Stimulated activated CD4-positive, alpha-beta T cell treated with anti-CD3 and anti-CD28 coated beads, Interleukin-2, amount 100 ng/mL, for 48 hours (primary cell): ENCODE data around the gene LTBP4.
"Not testable (repeated sequence)": the region's sequence is repeated elsewhere in the genome, so short reads cannot be mapped to it uniquely, and the experiment has no call there.

Source experiments
- DNase-seq, 2 donors: peaks; one replicate each; pipeline ENCODE4 v3.0.0-alpha.2; 2020

The LTBP4 gene, protein sequence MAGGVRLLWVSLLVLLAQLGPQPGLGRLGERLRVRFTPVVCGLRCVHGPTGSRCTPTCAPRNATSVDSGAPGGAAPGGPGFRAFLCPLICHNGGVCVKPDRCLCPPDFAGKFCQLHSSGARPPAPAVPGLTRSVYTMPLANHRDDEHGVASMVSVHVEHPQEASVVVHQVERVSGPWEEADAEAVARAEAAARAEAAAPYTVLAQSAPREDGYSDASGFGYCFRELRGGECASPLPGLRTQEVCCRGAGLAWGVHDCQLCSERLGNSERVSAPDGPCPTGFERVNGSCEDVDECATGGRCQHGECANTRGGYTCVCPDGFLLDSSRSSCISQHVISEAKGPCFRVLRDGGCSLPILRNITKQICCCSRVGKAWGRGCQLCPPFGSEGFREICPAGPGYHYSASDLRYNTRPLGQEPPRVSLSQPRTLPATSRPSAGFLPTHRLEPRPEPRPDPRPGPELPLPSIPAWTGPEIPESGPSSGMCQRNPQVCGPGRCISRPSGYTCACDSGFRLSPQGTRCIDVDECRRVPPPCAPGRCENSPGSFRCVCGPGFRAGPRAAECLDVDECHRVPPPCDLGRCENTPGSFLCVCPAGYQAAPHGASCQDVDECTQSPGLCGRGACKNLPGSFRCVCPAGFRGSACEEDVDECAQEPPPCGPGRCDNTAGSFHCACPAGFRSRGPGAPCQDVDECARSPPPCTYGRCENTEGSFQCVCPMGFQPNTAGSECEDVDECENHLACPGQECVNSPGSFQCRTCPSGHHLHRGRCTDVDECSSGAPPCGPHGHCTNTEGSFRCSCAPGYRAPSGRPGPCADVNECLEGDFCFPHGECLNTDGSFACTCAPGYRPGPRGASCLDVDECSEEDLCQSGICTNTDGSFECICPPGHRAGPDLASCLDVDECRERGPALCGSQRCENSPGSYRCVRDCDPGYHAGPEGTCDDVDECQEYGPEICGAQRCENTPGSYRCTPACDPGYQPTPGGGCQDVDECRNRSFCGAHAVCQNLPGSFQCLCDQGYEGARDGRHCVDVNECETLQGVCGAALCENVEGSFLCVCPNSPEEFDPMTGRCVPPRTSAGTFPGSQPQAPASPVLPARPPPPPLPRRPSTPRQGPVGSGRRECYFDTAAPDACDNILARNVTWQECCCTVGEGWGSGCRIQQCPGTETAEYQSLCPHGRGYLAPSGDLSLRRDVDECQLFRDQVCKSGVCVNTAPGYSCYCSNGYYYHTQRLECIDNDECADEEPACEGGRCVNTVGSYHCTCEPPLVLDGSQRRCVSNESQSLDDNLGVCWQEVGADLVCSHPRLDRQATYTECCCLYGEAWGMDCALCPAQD (N-terminal part only)

DNA sequence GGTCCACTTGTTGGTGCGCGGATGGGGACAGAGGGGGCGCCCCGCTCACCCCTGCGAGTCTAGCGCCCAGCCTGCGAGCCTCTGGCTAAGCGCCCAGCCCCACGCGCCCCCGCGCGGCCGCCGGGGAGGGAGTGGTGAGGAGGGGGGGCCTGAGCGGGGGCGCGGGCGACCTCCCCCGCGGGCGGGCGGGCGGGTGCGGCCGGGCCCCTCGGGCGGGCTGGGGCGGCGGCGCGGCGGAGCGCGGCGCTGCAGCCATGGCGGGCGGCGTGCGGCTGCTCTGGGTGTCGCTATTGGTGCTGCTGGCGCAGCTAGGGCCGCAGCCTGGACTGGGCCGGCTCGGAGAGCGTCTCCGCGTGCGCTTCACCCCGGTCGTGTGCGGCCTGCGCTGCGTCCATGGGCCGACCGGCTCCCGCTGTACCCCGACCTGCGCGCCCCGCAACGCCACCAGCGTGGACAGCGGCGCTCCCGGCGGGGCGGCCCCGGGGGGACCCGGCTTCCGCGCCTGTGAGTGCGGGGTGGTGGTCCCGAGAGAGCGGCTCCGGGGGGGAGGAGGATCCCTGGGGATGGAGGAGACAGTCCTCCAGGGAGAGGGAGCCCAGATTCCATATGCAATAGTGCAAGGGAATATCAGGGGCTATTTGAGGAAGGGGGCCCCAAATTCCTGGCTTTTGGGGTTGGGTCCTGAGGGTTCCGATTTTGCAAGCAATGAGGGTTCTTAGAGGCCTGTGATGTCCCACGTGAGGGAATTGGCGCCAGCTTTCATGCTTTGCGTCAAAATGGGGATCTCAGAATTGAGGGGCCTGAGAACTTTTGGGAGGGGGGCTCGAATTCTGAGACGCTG lies at the start of gene LTBP4:
LTBP4 (plus strand) TSS at position 236 of the 841 bp plus-strand sequence; CDS start at position 255, 19 bp downstream.
- DNase-seq, result no peak

DNA sequence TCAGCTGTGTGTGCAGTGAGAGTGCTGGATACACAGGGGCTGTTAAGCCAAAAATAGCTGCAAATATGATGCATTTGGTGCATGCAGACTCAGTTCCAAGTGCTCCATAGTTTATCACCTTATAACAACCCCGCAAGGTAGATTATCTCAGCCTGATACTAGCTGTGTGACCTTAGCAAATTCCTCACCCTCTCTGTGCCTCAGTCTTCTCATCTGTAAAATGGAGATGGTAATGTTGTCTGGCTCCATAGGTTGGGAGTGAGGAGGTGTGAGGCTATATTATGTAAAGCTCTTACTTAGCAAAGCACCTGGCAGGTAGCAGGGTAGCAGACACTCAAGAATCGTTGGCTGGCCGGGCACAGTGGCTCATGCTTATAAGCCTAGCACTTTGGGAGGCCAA lies 48.3 kb upstream of the LTBP4 start:
- no peak for DNase-seq

DNA sequence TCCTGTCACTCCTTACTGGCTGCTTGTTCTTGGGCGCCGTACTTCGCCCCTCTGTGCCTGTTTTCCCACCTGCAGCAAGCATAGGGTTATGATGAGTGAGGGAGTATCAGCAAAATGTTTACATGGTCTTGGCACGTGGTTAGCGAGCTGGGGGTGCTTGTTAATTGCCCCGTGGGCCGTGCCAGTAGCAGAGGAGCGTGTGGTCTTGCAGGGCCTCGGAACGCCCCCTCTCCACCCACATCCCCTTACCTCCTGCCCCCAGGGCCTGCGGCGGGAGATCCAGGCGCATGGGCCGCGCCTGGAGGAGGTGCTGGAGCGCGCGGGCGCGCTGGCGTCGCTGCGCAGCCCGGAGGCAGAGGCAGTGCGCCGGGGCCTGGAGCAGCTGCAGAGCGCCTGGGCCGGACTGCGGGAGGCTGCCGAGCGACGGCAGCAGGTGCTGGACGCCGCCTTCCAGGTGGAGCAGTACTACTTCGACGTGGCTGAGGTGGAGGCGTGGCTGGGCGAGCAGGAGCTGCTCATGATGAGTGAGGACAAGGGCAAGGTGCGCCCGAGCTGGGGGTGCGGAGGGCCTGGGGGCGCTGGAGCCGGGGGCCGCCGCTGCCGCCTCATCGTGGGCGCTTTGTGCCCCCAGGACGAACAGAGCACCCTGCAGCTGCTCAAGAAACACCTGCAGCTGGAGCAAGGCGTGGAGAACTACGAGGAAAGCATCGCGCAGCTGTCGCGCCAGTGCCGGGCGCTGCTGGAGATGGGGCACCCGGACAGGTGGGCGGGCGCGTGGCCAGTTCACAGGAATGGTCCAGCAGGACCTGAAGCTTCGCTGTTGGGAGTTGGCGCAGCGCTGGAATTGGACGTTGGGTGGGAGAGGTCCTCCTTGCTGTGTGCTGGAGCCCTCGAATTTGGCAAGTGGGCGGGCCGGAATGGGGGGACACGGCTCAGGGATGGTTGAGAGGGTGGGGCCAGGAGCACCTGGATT lies 47.0 kb upstream of the LTBP4 start:
- DNase-seq, result no peak

DNA sequence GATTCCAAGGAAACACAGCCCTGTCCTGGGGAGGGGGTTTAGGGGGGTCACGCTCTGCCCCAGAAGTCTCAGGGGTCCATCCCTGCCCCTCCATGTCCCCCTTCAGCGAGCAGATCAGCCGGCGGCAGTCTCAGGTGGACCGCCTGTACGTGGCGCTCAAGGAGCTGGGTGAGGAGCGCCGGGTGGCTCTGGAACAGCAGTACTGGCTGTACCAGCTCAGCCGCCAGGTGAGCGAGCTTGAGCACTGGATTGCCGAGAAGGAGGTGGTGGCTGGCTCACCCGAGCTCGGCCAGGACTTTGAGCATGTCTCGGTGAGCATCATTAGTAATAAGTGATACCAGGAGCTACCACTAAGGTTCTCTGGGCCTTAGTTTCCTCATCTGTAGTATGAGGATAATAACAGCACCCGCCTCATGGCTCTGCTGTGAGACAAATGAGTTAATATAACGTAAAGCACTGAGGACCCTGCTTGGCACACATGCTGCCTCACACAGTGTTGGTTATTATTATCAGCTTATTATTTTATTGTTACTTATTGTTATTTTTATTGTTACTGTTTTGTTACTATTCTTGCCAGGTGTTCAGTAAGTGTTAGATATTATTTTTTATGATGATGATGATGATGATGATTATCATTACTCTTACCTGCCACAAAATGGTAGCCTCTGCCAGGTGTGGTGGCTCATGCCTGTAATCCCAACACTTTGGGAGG lies 45.0 kb upstream of the LTBP4 start:
- DNase-seq, result no peak

DNA sequence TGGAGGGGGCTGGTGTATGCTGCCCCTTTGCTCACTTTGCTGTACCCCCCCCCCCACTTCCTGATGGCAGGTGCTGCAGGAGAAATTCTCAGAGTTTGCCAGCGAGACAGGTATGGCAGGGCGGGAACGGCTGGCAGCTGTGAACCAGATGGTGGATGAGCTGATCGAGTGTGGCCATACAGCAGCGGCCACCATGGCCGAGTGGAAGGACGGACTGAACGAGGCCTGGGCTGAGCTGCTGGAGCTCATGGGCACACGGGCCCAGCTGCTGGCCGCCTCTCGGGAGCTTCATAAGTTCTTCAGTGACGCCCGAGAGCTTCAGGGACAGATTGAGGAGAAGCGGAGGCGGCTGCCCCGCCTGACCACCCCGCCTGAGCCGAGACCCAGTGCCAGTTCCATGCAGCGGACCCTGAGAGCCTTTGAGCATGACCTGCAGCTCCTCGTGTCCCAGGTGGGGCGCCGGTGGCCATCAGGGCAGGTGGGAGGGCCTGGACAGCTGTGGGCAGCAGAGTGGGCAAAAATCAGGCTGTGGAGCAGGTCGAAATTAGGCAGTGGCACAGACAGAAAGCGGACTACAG lies 44.1 kb upstream of the LTBP4 start:
- no peak for DNase-seq

DNA sequence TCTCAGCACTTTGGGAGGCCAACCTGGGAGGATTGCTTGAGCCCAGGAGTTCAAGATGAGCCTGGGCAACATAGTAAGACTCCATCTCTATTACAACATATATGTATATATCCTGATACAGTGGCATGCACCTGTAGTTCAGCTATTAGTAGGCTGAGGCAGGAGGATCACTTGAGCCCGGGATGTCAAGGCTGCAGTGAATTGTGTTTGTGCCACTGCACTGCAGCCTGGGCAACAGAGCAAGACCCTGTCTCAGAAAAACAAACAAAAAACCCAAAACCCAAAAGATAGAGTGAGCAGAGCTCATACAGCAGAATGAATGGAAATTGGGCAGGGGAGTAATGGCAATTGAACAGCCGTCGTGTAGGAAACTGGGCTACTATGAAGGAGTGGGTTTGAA lies 41.8 kb upstream of the LTBP4 start:
- no peak for DNase-seq

DNA sequence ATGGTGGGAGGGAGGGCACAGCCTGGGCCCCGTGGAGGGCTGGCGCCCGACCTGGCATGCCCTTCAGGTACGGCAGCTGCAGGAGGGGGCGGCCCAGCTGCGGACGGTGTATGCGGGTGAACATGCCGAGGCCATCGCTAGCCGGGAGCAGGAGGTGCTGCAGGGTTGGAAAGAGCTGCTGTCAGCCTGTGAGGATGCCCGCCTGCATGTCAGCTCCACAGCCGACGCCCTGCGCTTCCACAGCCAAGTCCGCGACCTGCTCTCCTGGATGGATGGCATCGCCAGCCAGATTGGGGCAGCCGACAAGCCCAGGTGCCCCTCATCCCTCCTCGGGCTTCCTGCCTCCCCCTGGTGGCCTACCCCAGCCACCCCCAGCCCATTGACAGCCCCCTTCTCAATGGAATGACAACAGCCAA lies 41.1 kb upstream of the LTBP4 start:
- DNase-seq, result no peak

DNA sequence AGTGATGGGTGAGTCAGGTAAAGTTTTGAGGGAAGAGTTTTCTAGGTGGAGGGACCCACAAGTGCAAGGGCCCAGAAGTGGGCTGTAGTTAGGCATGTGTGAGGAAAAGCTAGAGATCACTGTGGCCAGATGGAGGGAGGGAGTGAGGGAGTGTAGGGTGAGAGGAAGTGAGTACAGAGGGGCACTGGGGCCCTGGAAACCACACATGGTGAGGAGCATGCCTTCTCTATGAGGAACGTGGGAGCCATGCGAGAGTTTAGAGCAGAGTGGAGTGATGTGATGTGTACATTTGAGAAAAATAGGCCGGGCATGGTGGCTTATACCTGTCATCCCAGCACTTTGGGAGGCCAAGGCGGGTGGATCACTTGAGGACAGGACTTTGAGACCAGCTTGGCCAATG lies 39.2 kb upstream of the LTBP4 start:
- DNase-seq, result no peak

DNA sequence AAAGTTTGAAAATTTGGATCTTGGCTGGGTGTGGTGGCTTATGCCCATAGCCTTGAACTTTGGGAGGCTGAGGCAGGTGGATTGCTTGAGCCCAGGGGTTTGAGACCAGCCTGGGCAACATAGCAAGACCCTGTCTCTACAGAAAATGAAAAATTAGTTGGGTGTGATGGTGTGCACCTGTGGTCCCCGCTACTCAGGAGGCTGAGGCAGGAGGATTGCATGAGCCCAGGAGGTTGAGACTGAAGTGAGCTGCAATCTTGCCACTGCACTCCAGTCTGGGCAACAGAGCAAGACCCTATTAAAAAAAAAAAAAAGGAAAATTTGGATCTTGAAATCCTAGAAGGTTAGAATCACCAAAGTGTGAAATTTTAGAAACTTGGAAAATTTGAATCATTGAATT lies 36.6 kb upstream of the LTBP4 start:
- DNase-seq, result not testable (repeated sequence)

DNA sequence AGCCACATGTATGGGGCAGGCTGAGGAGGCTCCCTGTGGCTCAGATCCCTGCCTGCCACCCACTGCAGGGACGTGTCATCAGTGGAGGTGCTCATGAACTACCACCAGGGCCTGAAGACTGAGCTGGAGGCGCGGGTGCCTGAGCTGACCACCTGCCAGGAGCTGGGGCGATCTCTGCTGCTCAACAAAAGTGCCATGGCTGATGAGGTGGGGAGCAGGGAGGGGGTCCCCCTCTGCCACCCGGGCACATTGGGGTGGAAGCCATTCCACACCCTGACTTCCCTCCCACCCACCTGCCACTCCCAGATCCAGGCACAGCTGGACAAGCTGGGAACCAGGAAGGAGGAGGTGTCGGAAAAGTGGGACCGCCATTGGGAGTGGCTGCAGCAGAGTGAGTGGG lies 35.8 kb upstream of the LTBP4 start:
- no peak for DNase-seq

DNA sequence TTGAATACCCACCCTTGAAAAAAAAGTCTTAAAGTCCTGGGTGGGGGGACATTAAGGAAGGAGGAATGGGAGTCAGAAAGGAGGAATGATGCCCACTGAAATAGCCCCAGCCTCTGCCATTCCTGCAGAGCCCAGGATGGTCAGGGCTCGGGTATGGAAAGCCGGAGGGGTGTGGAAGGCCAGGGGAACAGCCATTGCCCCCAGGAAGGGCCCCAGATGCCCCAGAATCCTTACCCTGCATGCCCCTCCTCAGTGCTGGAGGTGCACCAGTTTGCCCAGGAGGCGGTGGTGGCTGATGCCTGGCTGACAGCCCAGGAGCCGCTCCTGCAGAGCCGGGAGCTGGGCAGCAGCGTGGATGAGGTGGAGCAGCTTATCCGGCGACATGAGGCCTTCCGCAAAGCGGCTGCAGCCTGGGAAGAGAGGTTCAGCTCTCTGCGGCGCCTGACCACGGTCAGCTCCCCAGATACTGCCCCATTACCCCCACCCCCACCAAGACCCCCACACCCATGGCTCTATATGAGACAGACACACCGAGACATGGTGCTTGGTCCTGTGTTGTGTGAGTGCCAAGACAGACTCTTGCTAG lies 35.2 kb upstream of the LTBP4 start:
- DNase-seq, result no peak

DNA sequence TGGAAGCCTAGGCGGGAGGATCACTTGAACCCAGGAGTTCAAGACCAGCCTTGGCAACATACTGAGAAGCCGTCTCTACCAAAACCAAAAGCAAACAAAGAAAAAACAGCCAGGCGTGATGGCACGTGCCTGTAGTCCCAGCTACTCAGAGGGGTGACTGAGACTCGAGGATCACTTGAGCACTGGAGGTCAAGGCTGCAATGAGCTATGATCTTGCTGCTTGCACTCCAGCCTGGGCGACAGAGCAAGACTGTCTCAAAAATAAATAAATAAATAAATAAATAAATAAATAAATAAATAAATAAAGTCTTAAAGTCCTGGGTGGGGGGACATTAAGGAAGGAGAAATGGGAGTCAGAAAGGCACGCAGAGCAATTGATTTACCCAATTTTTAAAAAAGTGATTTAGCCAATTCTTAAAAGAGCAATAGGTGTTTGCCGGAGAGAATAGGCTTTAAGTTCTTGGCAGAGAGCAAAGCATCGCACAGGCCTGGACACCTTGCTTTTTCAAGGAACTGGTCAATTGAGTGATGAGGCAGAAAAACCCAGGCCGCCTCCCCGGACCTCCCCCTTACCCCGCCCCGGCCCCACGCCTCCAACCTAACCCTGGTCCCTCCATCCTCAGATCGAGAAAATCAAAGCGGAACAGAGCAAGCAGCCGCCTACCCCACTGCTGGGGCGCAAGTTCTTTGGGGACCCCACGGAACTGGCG lies 34.0 kb upstream of the LTBP4 start:
- no peak for DNase-seq

DNA sequence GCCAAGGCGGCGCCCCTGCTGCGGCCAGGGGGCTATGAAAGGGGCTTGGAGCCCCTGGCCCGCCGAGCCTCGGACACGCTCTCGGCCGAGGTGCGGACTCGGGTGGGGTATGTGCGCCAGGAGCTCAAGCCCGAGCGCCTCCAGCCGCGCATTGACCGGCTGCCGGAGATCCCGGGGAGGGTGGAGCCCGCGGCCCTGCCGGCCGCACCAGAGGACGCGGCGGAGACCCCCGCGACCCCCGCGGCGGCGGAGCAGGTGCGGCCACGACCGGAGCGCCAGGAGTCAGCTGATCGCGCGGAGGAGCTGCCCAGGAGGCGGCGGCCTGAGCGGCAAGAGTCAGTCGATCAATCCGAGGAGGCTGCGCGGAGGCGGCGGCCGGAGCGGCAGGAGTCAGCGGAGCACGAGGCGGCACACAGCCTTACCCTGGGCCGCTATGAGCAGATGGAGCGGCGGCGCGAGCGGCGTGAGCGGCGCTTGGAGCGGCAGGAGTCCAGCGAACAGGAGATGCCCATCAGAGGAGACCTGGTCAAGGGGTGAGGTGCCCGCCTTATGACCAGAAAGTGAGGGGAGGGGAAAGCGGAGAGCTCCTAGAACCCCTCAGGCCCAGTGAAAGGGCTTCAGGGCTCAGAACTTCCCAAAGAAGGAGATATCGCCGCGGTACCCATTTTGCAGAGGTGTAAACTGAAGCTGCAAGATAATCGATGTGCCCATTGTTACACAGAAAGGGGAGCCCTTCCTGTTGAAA lies 33.2 kb upstream of the LTBP4 start:
- no peak for DNase-seq

DNA sequence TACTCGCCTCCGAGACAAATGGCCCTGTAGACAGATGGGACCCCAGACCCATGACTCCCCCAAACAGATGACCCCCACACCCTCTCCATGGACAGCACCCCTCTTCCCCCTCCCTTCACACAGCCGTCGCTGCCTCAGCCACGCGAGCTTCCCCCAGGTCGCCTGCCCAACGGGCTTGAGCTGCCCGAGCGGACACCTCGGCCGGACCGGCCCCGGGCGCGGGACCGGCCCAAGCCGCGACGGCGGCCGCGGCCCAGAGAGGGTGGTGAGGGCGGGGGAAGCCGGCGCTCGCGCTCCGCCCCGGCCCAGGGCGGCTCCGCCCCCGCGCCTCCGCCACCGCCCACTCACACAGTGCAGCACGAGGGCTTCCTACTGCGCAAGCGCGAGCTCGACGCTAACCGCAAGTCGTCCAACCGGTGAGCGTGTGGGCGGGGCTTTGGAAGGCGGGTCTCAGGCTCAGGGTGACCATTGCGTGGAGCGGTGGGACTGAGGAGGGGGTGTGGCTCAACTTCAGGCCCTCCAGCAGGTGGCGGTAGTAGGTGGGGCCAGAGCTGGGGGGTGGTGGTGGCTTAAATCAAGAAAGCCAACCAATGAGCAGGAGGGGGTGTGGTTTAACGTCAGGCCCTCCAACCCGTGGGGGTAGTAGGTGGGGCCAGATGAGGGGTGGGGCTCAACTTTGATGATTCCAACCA lies 30.7 kb upstream of the LTBP4 start:
- DNase-seq, result peak; percentile 88 to 94

DNA sequence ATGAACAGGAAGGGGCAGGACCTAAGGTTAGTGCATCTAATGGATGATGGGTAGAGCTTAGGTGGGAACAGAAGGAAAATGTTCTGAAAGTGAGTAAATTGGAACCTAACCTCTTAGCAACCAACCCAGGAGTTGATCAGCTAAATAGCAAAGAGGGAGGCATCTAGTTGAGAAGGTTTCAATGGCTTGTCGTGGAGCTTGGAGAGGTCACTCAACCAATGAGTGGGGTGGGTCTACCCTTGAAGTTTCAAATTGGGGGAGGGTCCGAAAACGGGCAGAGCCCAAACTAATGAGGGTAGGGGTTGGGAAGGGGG lies 30.2 kb upstream of the LTBP4 start:
- DNase-seq, result no peak

DNA sequence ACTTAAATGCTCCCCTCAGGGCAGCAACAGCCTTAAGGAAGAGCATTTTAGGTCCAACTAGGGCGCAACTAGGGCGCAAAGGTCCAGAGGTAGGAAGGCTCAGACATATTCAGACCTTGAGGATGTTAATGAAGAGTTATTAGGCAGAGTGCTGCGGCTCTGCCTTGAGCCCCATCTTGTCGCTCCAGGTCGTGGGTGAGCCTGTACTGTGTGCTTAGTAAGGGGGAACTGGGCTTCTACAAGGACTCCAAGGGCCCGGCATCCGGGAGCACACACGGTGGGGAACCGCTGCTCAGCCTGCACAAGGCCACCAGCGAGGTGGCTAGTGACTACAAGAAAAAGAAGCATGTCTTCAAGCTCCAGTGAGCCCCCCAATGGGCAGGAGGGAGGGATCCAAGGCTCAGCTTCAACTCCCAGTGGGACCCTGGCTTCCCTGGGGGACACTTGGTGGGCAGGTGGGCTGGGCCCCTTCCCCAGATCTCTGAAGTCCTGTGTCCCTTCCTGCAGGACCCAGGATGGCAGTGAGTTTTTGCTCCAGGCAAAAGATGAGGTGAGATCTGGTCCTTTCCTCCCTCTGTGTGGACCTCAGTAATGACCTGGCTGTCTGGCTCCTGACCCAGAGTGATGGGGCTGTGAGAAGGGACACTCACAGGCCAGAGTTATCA lies 29.2 kb upstream of the LTBP4 start:
- no peak for DNase-seq

DNA sequence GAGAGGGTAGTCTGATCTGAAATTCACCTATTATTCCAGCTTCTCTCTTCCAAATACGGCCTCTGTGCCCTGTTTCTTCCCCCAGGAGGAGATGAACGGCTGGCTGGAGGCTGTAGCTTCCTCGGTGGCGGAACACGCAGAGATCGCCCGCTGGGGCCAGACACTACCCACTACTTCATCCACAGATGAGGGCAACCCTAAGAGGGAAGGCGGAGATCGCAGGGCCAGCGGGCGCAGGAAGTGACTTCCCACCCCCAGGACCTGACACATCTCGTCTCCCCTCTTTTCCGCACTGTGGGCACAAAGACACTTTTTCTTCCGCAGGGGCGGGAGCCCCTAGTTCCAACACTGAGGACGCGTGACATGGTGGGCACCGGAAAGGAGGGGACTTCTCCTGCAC lies 25.8 kb upstream of the LTBP4 start:
- DNase-seq, result no peak
